GM12878 (cell line): ENCODE results near the gene DTX3. TPM values are rescaled to one million over a fixed set of nuclear protein-coding genes. Genes with fewer than 3 reads are reported as not detected.

Experiments used
- BCLAF1 ChIP-seq: fragments of 450-650 bp; IDR thresholded peaks from 2 replicates; pipeline ENCODE4 v1.6.1; 2017; ENCODE audit warnings: antibody characterized with exemption, mild to moderate bottlenecking, moderate library complexity
- CEBPB ChIP-seq, 2 experiments: fragments of 150-350 bp in 1 of 2; IDR thresholded peaks; 2 replicates each; pipeline ENCODE4 v1.6.1; 2012 to 2014; ENCODE audit warnings: low read depth in 2 of 2, low read length in 2 of 2, borderline replicate concordance in 1 of 2, inconsistent platforms in 1 of 2
- CHD4 ChIP-seq: fragments of 200-600 bp; sonication (generic); IDR thresholded peaks from 2 replicates; pipeline ENCODE4 v1.6.1; 2016; ENCODE audit warnings: mild to moderate bottlenecking
- DPF2 ChIP-seq: fragments of 450-650 bp; IDR thresholded peaks from 2 replicates; pipeline ENCODE4 v1.6.1; 2017; ENCODE audit warnings: mild to moderate bottlenecking
- E2F8 ChIP-seq: fragments of 450-650 bp; IDR thresholded peaks from 2 replicates; pipeline ENCODE4 v1.6.1; 2018; ENCODE audit warnings: mild to moderate bottlenecking, low read depth, moderate library complexity; ENCODE audit not compliant: partially characterized antibody
- GABPA ChIP-seq: IDR thresholded peaks from 2 replicates; pipeline ENCODE4 v1.6.1; 2014; ENCODE audit warnings: antibody characterized with exemption, low read depth, mild to moderate bottlenecking, inconsistent platforms
- MYC ChIP-seq: IDR thresholded peaks from 2 replicates; pipeline ENCODE4 v1.6.1; 2011; ENCODE audit warnings: mild to moderate bottlenecking, low read length, moderate library complexity, inconsistent platforms; ENCODE audit not compliant: insufficient read depth, insufficient replicate concordance, insufficient read length, severe bottlenecking
- NFYB ChIP-seq: IDR thresholded peaks from 2 replicates; pipeline ENCODE4 v1.6.1; 2011; ENCODE audit warnings: low read depth, mild to moderate bottlenecking, low read length, improper control_type of control experiment, moderate library complexity; ENCODE audit not compliant: insufficient read depth
- PKNOX1 ChIP-seq: fragments of 450-650 bp; IDR thresholded peaks from 2 replicates; pipeline ENCODE4 v1.6.1; 2016; ENCODE audit warnings: mild to moderate bottlenecking
- RAD51 ChIP-seq: fragments of 450-650 bp; IDR thresholded peaks from 2 replicates; pipeline ENCODE4 v1.6.1; 2016; ENCODE audit warnings: moderate library complexity, mild to moderate bottlenecking, inconsistent platforms
- RBBP5 ChIP-seq: fragments of 200-600 bp; sonication (generic); conservative IDR thresholded peaks from 2 replicates; pipeline ENCODE4 v1.6.1; 2016
- SIX5 ChIP-seq: IDR thresholded peaks from 2 replicates; pipeline ENCODE4 v1.6.1; 2011; ENCODE audit warnings: mild to moderate bottlenecking, low read depth, low read length, moderate library complexity; ENCODE audit not compliant: severe bottlenecking
- SMAD1 ChIP-seq: fragments of 450-650 bp; IDR thresholded peaks from 2 replicates; pipeline ENCODE4 v1.6.1; 2018; ENCODE audit warnings: mild to moderate bottlenecking, low read depth; ENCODE audit not compliant: partially characterized antibody
- SMARCA5 ChIP-seq: fragments of 450-650 bp; IDR thresholded peaks from 2 replicates; pipeline ENCODE4 v1.6.1; 2017; ENCODE audit warnings: mild to moderate bottlenecking
- SREBF1 ChIP-seq: IDR thresholded peaks from 2 replicates; pipeline ENCODE4 v1.6.1; 2012; ENCODE audit warnings: mild to moderate bottlenecking, low read length
- STAT3 ChIP-seq: IDR thresholded peaks from 2 replicates; pipeline ENCODE4 v1.6.1; 2011; ENCODE audit warnings: low read depth, low read length, improper control_type of control experiment
- ZNF24 ChIP-seq: fragments of 450-650 bp; IDR thresholded peaks from 2 replicates; pipeline ENCODE4 v1.6.1; 2017; ENCODE audit warnings: antibody characterized with exemption, mild to moderate bottlenecking
- ZNF622 ChIP-seq: fragments of 450-650 bp; IDR thresholded peaks from 2 replicates; pipeline ENCODE4 v1.6.1; 2017; ENCODE audit warnings: mild to moderate bottlenecking, inconsistent platforms
- polyA plus RNA-seq, 11 experiments: library from polyadenylated mRNA; depleted of rRNA in 4 of 11; unstranded in 6 of 11; stranded (reverse) in 5 of 11; fragments of >200 nt; fragmentation: Nextera tagmentation in 4 of 11; fragmentation: Illumina TruSeq in 1 of 11; extraction: Ambion mirVana in 4 of 11; extraction: Trizol in 1 of 11; gene quantifications; 1 replicate in 1 of 11; 2 replicates in 10 of 11; pipeline versions ENCODE4 v1.2.1 to v1.2.3, GENCODE V29; 2011 to 2016; ENCODE audit warnings: inconsistent platforms in 2 of 11, missing spikeins in 2 of 11, low read depth in 1 of 11
- total RNA-seq, 4 experiments: library from RNA; depleted of rRNA in 3 of 4; stranded (reverse); fragments of >200 nt in 3 of 4; fragmentation: Illumina TruSeq in 1 of 4; extraction: Trizol in 1 of 4; gene quantifications; 2 replicates each; pipeline versions ENCODE4 v1.2.1 to v1.2.3, GENCODE V29; 2013 to 2021

Gene DTX3
- total and polyA plus RNA-seq, 10 of the 15 experiments (the other 5 are each of a cell fraction or from before 2014, with no cell fraction given): 1.1 to 13.6 (median 5.6) TPM

- no peak for TF ChIP-seq SREBF1
- no peak for TF ChIP-seq STAT3
- TF ChIP-seq ZNF622: no peak
- no peak for TF ChIP-seq E2F8
- no peak for TF ChIP-seq RBBP5
- peak; percentile 97 for TF ChIP-seq RAD51
- TF ChIP-seq PKNOX1: no peak
- no peak for TF ChIP-seq SMAD1
- TF ChIP-seq BCLAF1: no peak
- peak; percentile 46; the same call in 1 of the 2 replicates for TF ChIP-seq NFYB
- no peak for TF ChIP-seq GABPA
- TF ChIP-seq MYC: no peak
- TF ChIP-seq SMARCA5: 0 out of 2 replicates have a peak, but pooled peaks have one; percentile 40
- no peak for TF ChIP-seq SIX5
- no peak for TF ChIP-seq CEBPB (IDR thresholded peaks at IDR 0.05; ENCODE audit: borderline replicate concordance in 1 of 2, low read depth in 2 of 2, low read length in 2 of 2)
- TF ChIP-seq DPF2: no peak
- TF ChIP-seq ZNF24: no peak
- TF ChIP-seq CHD4: no peak
Observed at GRCh38 chr12:57590864-57591781, 13.5 kb upstream of the DTX3 start, which contains the start of gene PIP4K2C (continued).
